Transverse colon (tissue), 4 donors: Measurements from ENCODE around the gene MBNL2. TPM values are rescaled to one million over a fixed set of nuclear protein-coding genes. Genes with fewer than 3 reads are reported as not detected.

Experiments used
- DNase-seq: peaks from one replicate; pipeline ENCODE4 v3.0.0-alpha.2; 2019
- H3K27ac ChIP-seq, 4 donors: fragments of 200-600 bp; sonication (generic); 2 replicates each; pipeline ENCODE4 v1.5.1; 2016 to 2018; ENCODE audit warnings: inconsistent platforms in 4 of 4
- H3K27me3 ChIP-seq: fragments of 200-600 bp; sonication (generic); 2 replicates; pipeline ENCODE4 v1.5.1; 2017; ENCODE audit warnings: inconsistent platforms
- H3K36me3 ChIP-seq, 4 donors: fragments of 200-600 bp; sonication (generic); 2 replicates each; pipeline ENCODE4 v1.5.1; 2017 to 2019; ENCODE audit warnings: inconsistent platforms in 4 of 4
- H3K4me1 ChIP-seq, 4 donors: fragments of 200-600 bp; sonication (generic); 2 replicates each; pipeline ENCODE4 v1.5.1; 2017 to 2020; ENCODE audit warnings: inconsistent platforms in 4 of 4
- H3K4me3 ChIP-seq, 4 donors: fragments of 200-600 bp; sonication (generic); 1 replicate in 1 of 4; 2 replicates in 3 of 4; pipeline versions ENCODE4 v1.5.1 to v1.6.1; 2017 to 2019; ENCODE audit warnings: inconsistent platforms in 4 of 4
- H3K9me3 ChIP-seq, 2 donors: fragments of 200-600 bp; sonication (generic); 2 replicates each; pipeline ENCODE4 v1.5.1; 2017 to 2019; ENCODE audit warnings: inconsistent platforms in 2 of 2
- CTCF ChIP-seq, 5 experiments: fragments of 200-600 bp in 3 of 5; fragments of 450-650 bp in 2 of 5; sonication (generic) in 3 of 5; IDR thresholded peaks; 1 replicate in 2 of 5; 2 replicates in 3 of 5; pipeline ENCODE4 v1.5.1; 2016 to 2017; ENCODE audit warnings: antibody characterized with exemption in 5 of 5, inconsistent platforms in 3 of 5, mild to moderate bottlenecking in 2 of 5, moderate library complexity in 1 of 5
- EP300 ChIP-seq: sonication (generic); formaldehyde crosslinking; IDR thresholded peaks from one replicate; pipeline ENCODE4 v1.6.1; 2017; ENCODE audit warnings: antibody characterized with exemption, low read depth
- POLR2A ChIP-seq: fragments of 450-650 bp; IDR thresholded peaks from one replicate; pipeline ENCODE4 v1.6.1; 2016; ENCODE audit warnings: antibody characterized with exemption, mild to moderate bottlenecking, moderate library complexity
- POLR2AphosphoS5 ChIP-seq, 3 donors: sonication (generic); formaldehyde crosslinking; IDR thresholded peaks; one replicate each; pipeline ENCODE4 v1.6.1; 2016; ENCODE audit warnings: antibody characterized with exemption in 3 of 3
- WGBS, 2 donors: methylation state at CpG; one replicate each; pipeline ENCODE4 v1.1.5; 2018; ENCODE audit warnings: low coverage in 1 of 2; 5-methylcytosine and 5-hydroxymethylcytosine counted together
- in situ Hi-C, 4 donors: fragments of 200-750 bp; cut with MboI; loops; one replicate each; pipeline versions ENCODE4 v1.15.0 to v1.15.1; 2017; ENCODE audit warnings: low sequenced_read_pairs in 3 of 4, low pct_ligation_motif_present in 1 of 4, low pct_unique_long_range_greater_than_20kb in 1 of 4
- intact Hi-C: fragments of 100-400 bp; cut with DNase I; formaldehyde crosslinking; loops from one replicate; pipeline ENCODE4 v1.15.1; 2023; ENCODE audit warnings: low total_unique reads
- total RNA-seq, 4 donors: library from RNA; depleted of rRNA; stranded (reverse); fragments of >200 nt; gene quantifications; one replicate each; pipeline ENCODE4 v1.1.0, GENCODE V29; 2016

MBNL2 gene
- total RNA-seq, 4 donors from 2014 or later: 26.9 to 53.7 (median 46.1) TPM

- Histone ChIP-seq H3K4me1 (peaks cover 18 to 65% (median 41%) of the 10 kb centered on the region in 4 donors), H3K36me3 (no peaks in the 10 kb centered on the region), H3K27ac (peak overlapping the region; percentile 90 to 96 (median 90)), H3K4me3 (peak overlapping the region in 1 of 4 donors; percentile 79), H3K9me3 (no peaks in the 10 kb centered on the region), H3K27me3 (no peaks in the 10 kb centered on the region)
- in situ Hi-C loops: loop anchor here in 2 of 4 donors (10.0 kb wide), 2 partner anchors 118 to 208 kb away; partner anchors contain the start of gene RAP2A (in 1 of the 2)
- 12 to 32% methylated on average over 4 to 6 of the region's 6 CpGs for WGBS, 2 donors
- intact Hi-C loops: no loop called here
- TF ChIP-seq POLR2A (no peak), CTCF (IDR thresholded peaks at IDR 0.05) (no peak), EP300 (no peak), POLR2AphosphoS5 (IDR thresholded peaks at IDR 0.05) (peak; percentile 21 to 35 (median 28))
- peak; percentile 64 for DNase-seq
These were observed 4.9 kb downstream of the MBNL2 start for GRCh38 chr13:97226788-97227627.

DNA sequence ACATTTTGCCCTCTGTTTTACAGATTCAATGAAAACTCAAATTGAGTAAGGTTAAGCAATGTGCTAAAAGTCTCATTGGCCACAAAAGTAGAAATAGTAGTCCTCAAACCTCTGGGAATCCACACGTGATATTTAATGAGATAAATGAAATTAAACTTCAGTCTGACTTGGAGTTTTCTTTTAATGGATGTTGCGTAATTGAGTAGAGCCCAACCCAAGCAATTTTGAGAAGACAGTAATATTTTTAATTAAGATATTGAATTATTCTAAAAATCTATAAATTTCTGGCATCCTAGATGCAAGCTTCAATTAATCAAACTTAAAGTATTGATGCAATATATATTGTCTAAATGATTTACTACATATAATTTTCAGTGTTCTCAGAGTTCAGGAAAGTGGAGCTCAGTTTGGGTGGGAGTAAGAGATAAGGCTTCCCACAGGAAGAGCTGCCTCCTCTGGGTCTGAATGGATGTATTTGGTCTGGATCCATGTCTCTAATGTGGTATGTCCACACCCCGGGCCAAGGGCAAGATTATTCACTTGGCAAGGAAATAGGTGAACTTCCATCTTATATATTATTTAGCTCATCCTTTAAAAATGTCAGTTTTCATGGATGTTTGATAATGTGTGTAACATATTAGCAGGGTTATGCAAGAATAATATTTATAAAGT, 6.9 kb downstream of the MBNL2 start:
- H3K4me3 ChIP-seq: no peak overlapping the region

DNA sequence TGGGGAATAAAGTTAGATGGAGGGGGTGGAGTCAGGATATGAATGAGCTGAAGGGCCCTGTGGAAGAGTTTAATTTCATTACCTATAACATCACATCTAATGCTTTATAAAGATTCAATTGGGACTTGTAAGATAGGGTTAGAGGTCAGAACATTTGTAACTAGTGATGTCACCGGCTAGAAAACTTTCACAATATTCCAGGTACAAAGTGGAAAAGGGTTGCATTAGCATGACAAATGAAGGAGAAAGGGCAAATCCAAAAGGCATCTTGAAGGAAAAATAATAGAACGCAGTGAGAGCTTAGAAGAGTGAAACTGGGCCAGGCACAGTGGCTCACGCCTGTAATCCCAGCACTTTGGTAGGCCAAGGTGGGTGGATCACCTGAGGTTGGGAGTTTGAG, 7.6 kb downstream of the MBNL2 start:
- Histone ChIP-seq H3K9me3 (no peaks in the 10 kb centered on the region), H3K4me3 (no peak overlapping the region), H3K27me3 (no peaks in the 10 kb centered on the region), H3K4me1 (peaks cover 26 to 78% (median 58%) of the 10 kb centered on the region in 4 donors), H3K27ac (no peak overlapping the region), H3K36me3 (no peaks in the 10 kb centered on the region)
- WGBS, 2 donors: 92 to 93% methylated on average over 3 of the region's 3 CpGs
- in situ Hi-C loops: loop anchor here in 2 of 4 donors (10.0 kb wide), 2 partner anchors 115 to 205 kb away; partner anchors contain the start of gene RAP2A (in 1 of the 2)
- intact Hi-C loops: no loop called here
- no peak for DNase-seq
- TF ChIP-seq CTCF (IDR thresholded peaks at IDR 0.05) (no peak), EP300 (no peak), POLR2AphosphoS5 (IDR thresholded peaks at IDR 0.05) (no peak), POLR2A (no peak)

More for the DNA sequence above, 6.9 kb downstream of the MBNL2 start:
- 74 to 84% methylated on average over 3 of the region's 3 CpGs for WGBS, 2 donors
- intact Hi-C loops (no loop called here), in situ Hi-C loops (loop anchor here in 2 of 4 donors (10.0 kb wide), 2 partner anchors 116 to 206 kb away; partner anchors contain the start of gene RAP2A (in 1 of the 2))
- Histone ChIP-seq H3K27me3 (no peaks in the 10 kb centered on the region), H3K27ac (no peak overlapping the region), H3K4me1 (peaks cover 24 to 78% (median 52%) of the 10 kb centered on the region in 4 donors), H3K9me3 (no peaks in the 10 kb centered on the region), H3K36me3 (no peaks in the 10 kb centered on the region)
- TF ChIP-seq CTCF (IDR thresholded peaks at IDR 0.05) (no peak), EP300 (no peak), POLR2AphosphoS5 (IDR thresholded peaks at IDR 0.05) (no peak), POLR2A (no peak)
- no peak for DNase-seq

- H3K9me3 ChIP-seq: no peaks in the 10 kb centered on the region
- intact Hi-C loops: no loop called here
- H3K36me3 ChIP-seq: no peaks in the 10 kb centered on the region
- in situ Hi-C loops: no loop called here
- TF ChIP-seq POLR2AphosphoS5 (IDR thresholded peaks at IDR 0.05): no peak
- no peak for TF ChIP-seq CTCF (IDR thresholded peaks at IDR 0.05)
- no peak for TF ChIP-seq EP300
- TF ChIP-seq POLR2A: no peak
- no peaks in the 10 kb centered on the region for H3K27me3 ChIP-seq
- 80% methylated on average over 4 of the region's 4 CpGs; no CpG with 5 or more reads in 1 of the 2 donors for WGBS, 2 donors
- DNase-seq: no peak
- no peak overlapping the region for H3K27ac ChIP-seq
- no peak overlapping the region for H3K4me3 ChIP-seq
- peaks cover 26 to 78% (median 57%) of the 10 kb centered on the region in 4 donors for H3K4me1 ChIP-seq
These were observed 9.1 kb downstream of the MBNL2 start for GRCh38 chr13:97231118-97231828.
